ENCODE results near the gene ABCB4.
"Not testable (repeated sequence)": the region's sequence is repeated elsewhere in the genome, so short reads cannot be mapped to it uniquely, and the experiment has no call there.

The ABCB4 gene

DNA sequence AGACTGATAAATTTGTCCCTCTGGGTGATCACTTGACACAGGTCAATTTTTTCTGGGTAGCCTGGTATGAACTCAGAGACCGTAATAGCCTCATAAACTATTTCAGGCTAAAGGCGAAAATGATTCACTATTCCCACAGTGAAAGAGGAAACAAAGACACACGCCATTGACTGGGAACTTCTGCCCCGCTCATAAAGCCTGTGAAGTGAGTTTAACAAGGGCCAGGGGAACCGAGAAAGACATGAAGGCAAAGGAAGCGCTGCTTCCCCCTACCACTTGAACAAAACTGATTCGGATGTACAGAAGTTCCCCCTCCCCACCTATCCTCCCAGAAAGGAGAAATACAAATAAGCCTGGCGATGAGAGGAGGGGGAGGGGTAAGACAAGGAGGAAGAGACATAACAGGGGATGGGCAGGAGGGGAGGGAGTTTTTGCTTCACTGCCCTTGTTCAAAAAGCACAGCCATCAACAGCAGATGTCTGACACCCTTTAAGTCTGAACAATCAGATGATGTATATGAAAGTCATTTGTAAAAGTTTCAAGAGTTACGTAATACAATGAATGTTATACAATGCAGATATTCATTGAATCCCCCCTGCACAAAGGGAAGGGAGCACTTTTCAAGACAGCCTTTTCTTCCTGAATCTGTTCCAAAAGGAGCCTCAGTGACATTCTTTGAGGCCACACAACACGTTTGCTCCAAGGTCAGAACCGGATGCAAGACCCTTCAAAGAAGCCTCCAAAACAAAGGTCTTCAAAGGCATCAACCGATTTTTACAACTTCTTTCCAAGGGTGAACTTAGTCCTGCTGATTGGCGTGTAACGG is 734 bp downstream of the ABCB4 start:
- no peak for DNase-seq

DNA sequence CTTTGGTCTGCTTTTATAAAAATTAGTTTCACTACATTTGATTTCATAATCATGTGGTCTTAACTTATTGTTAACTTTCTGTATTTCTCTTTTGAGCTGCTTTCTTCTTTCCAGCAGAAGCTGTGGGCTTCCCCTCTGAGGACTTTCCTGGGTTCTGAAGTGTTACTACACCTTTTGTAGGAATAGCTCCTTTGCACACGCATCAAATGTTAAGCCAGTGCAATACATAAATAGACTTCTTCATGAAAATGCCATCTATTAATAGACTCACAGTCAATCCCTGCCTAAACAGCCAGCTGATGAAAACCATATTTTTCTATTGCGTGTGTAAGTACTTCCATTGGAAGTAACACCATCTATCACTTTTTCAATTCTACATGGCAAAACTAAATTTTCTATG is 1.5 kb downstream of the ABCB4 start:
- DNase-seq: no peak

- DNase-seq: no peak
Measured at GRCh38 chr7:87473192-87473591, 2.3 kb downstream of the ABCB4 start.

DNA sequence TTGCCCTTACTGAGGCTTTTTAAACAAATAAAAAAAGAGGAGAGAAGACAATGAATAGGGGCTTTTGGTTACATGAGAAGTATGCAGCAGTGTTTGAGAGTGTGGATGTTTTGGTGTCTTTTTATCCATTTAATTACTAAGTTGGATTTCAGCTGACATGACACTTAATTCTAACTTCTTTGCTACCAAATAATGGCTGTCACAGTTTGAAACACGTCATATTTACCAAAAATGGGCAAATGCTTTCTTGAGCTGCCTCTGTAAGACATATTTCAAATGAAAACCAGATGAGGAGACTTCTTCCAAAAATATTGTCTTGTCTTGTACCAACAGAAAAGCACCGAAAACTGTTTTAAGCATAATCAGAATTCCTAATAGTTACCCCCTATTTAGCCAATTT is 4.0 kb downstream of the ABCB4 start:
- DNase-seq: no peak

DNA sequence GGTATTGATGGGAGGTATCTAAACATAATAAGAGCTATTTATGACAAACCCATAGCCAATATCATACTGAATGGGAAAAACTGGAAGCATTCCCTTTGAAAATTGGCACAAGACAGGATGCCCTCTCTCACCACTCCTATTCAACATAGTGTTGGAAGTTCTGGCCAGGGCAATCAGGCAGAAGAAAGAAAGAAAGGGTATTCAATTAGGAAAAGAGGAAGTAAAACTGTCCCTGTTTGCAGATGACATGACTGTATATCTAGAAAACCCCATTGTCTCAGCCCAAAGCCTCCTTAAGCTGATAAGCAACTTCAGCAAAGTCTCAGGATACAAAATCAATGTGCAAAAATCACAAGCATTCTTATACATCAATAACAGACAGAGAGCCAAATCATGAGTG is 6.3 kb downstream of the ABCB4 start:
- DNase-seq: not testable (repeated sequence)

DNA sequence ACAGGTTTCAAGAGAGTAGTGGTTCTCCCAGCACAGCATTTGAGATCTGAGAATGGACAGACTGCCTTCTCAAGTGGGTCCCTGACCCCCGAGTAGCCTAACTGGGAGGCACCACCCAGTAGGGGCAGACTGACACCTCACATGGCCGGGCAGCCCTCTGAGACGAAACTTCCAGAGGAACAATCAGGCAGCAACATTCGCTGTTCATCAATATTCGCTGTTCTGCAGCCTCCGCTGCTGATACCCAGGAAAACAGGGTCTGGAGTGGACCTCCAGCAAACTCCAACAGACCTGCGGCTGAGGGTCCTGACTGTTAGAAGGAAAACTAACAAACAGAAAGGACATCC is 10.0 kb downstream of the ABCB4 start:
- DNase-seq: not testable (repeated sequence)

GRCh38 chr7:87464830-87465533 is 10.5 kb downstream of the ABCB4 start:
- DNase-seq: not testable (repeated sequence)

DNA sequence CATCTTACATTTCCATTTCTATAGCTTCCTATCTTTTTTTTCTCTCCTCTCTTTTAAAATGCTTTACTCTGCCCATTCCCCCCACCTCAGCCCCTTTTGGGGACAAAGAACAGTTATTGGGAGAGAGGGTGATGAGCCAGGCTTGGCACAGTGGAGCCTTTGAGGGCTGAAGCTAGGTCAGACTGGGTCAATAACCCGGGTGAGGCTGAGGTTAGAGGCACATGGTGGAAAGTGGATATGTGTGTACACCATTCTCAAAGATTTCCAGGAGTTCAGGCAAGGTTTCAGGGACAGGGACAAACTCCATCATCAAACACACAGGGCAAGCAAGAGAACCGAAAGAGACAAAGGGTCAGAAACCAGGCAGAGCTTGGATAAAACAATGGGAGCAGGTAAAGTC is 11.5 kb downstream of the ABCB4 start:
- DNase-seq: no peak

GRCh38 chr7:87460444-87460843 is 15.0 kb downstream of the ABCB4 start:
- not testable (repeated sequence) for DNase-seq

DNA sequence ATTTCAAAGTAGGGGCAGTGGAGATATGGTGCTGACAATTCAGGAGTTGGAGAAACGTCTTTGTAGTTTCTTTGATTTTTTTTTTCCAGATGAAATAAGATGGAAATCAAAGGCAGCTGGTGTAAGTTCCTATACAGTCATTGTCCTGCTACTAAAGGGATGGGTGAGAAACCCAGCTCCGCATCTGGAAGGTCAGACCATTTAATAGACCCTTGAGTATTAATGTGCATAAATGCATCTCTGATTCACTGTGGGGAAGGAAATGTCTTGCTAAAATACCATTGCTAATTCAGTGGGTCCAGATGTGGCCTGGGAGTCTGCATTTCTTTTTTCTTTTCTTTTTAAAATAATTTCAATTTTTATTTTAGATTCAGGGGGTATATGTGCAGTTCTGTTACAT is 15.5 kb downstream of the ABCB4 start:
- no peak for DNase-seq

GRCh38 chr7:87458148-87458547 is 17.3 kb downstream of the ABCB4 start:
- no peak for DNase-seq

DNA sequence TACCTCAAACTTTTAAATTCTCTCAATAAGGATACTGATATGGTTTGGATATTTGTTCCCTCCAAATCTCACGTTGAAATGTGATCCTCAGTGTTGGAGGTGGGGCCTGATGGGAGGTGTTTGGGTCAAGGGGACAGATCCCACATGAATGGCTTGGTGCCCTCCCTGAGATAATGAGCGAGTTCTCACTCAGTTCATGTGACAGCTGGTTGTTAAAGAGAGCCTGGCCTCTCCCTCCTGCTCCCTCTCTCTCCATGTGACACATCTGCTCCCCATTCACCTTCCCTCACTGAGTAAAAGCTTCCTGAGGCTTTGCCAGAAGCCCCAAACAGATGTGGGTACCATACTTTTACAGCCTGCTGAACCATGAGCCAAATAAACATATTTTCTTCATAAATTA is 19.2 kb downstream of the ABCB4 start:
- DNase-seq: no peak

DNA sequence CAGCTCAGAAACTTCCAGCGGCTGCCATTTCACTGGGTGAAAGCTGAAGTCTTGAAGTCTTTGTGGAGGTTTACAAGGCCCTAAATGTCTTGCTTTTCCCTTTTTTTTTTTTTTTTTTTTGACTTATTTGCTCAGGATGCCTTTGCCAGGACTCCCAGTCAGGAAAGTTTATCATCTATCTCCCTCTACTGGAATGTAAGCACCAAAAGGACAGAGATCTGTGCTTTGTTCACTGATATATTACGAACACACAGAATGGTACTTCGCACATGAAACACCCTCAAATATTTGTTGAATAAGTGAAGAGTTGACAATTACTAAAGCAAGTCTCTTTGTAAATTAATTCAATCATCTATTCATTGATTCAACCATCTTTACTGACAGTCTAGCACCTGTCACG is 23.2 kb downstream of the ABCB4 start:
- no peak for DNase-seq

DNA sequence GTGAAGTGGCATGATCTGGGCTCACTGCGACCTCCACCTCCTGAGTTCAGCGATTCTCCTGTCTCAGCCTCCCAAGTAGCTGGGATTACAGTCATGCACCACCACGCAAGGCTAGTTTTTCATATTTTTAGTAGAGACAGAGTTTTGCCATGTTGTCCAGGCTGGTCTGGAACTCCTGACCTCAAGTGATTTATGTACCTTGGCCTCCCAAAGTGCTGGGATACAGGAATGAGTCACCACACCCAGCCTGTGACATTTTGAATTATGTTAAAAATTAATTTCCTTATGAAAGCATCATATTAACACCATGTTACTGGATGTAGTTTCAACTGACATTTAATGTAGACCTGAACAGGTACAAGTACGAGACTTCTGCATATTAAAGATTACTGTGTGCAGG is 24.3 kb downstream of the ABCB4 start:
- DNase-seq: no peak

DNA sequence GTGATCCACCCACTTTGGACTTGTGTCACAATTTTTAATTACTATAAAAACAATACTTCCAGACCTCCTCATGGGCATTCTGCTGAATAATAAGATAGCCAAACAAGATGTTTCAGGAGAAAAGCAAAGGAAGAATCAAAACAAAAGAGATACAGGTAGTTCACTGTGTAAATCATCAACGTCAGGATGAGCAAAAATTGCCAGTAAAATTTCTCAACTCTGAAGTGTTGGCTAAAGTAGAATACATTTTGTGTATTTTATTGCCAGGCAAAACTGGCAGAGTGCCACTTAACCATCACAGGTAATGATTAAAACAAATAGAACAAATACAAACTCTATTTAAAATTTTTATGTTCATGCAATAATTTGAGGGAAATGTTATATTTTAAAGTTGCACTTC is 24.8 kb downstream of the ABCB4 start:
- DNase-seq: no peak

DNA sequence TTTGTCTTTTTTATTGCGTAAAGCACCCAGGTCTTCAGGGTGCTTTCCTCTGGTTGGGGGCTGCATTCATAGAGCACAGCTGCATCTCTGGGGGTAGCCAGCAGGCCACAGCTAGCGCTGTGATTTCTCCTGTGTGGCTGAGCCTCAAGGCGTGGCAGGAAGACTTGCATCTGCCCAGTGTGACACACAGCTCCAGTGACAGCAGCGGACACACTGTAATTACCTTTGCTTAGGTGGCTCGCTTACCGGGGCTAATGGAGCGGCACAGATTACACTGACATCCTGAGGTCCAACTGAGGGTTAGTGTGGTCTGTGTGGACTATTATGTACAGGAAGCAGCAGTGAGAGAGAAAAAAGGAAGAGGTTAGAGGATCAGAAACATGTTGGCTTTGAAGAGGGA is 27.1 kb downstream of the ABCB4 start:
- DNase-seq: no peak

DNA sequence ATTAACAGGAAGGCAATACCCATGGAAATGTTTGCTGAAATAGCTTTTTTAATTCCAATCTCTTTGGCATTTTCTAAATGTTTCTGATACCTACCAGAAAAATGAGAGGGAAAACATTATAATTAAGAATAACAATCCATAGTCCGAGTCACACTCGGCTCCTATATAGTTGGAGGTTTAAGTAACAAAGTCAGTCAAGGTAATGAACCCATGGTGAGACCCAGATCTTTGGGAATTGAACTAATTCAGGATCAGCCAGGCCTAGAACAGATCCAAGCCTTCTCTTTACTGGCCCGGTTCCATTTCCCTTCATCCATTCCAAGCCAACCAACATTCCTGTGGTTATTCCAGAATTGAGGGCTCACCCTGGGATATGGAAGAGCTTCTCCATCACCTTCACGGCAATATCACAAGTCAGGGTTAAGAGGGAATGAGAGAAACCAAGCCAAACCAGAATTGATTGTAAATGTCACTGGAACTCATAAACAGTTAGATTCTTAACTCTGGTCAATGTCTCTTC is 28.3 kb downstream of the ABCB4 start:
- DNase-seq: no peak

GRCh38 chr7:87445897-87446296 is 29.6 kb downstream of the ABCB4 start:
- no peak for DNase-seq

DNA sequence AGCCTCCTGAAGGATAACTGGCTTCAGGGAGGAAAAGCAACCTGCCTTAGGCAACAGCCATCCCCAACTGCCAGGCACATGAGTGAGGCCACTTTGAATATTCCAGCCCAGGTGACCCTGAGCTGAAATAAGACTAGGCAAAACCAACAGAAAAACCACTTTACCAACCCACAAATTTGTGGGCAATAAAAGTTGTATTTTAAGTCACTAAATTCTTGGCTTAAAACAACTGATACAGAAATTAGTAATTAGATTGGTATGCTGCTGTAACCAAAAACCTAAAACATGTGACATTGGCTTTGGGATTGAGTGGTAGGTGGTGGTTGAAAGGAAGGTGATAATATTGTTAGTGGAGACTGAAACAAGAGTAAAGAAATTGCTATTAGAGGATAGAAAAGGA is 39.9 kb downstream of the ABCB4 start:
- DNase-seq: no peak

- DNase-seq: no peak
Measured at GRCh38 chr7:87432536-87432935, 42.9 kb downstream of the ABCB4 start.

GRCh38 chr7:87427288-87427687 is 48.2 kb downstream of the ABCB4 start:
- DNase-seq: no peak

GRCh38 chr7:87426160-87426559 is 49.3 kb downstream of the ABCB4 start:
- no peak for DNase-seq

GRCh38 chr7:87424075-87424474 is 51.4 kb downstream of the ABCB4 start:
- no peak for DNase-seq

DNA sequence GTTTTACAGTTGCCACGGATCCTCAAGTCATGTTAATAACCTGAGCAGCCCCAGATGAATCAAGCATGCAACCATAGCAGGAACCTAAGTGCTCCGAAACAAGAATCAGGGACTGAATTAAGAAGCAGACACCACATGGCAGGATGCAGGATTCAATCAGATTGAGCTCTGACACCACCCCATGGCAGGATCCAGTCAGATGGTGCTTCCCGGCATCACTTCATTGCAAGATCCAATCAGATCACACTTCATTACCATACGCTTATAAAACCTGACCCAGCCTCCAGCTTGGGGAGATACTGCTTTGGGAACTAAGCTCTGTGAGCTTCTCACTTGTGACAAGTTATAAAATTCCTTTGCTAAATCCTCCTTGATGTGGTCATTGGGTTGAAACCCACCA is 55.3 kb downstream of the ABCB4 start:
- DNase-seq: no peak

All from central memory CD4-positive, alpha-beta T cell (primary cell).